ENCODE measurements around the gene ANKRD13C.

Gene ANKRD13C

DNA sequence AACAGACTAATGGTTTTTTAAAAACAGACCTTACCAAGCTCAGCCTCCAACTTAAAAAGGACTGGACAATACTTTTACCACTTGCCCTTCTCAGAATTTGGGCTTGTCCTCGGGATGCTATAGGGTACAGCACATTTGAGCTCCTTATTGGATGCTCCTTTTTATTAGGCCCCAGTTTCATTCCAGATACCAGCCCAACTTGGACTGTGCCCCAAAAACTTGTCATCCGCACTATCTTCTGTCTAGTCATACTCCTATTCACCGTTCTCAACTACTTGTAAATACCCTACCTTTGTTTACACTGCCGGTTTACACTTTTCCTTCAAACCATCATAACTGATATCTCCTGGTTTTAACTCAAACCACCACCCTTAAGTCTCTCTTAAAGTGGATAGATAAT, 17.9 kb upstream of the ANKRD13C start:
- no peak for TF ChIP-seq FOXP2 (optimal IDR thresholded peaks at IDR 0.05; ENCODE audit: borderline replicate concordance, extremely low read depth, extremely low read length, insufficient read depth)
- TF ChIP-seq, protein P1, sequence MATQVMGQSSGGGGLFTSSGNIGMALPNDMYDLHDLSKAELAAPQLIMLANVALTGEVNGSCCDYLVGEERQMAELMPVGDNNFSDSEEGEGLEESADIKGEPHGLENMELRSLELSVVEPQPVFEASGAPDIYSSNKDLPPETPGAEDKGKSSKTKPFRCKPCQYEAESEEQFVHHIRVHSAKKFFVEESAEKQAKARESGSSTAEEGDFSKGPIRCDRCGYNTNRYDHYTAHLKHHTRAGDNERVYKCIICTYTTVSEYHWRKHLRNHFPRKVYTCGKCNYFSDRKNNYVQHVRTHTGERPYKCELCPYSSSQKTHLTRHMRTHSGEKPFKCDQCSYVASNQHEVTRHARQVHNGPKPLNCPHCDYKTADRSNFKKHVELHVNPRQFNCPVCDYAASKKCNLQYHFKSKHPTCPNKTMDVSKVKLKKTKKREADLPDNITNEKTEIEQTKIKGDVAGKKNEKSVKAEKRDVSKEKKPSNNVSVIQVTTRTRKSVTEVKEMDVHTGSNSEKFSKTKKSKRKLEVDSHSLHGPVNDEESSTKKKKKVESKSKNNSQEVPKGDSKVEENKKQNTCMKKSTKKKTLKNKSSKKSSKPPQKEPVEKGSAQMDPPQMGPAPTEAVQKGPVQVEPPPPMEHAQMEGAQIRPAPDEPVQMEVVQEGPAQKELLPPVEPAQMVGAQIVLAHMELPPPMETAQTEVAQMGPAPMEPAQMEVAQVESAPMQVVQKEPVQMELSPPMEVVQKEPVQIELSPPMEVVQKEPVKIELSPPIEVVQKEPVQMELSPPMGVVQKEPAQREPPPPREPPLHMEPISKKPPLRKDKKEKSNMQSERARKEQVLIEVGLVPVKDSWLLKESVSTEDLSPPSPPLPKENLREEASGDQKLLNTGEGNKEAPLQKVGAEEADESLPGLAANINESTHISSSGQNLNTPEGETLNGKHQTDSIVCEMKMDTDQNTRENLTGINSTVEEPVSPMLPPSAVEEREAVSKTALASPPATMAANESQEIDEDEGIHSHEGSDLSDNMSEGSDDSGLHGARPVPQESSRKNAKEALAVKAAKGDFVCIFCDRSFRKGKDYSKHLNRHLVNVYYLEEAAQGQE (IDR thresholded peaks at IDR 0.05; ENCODE audit: insufficient read depth in 1 of 2, low read depth in 2 of 2, low read length in 2 of 2), result no peak
- no peak for TF ChIP-seq TAF1 (IDR thresholded peaks at IDR 0.05; ENCODE audit: borderline replicate concordance, insufficient read depth, low read length)
- no peak for TF ChIP-seq SIN3A (IDR thresholded peaks at IDR 0.05; ENCODE audit: borderline replicate concordance, insufficient read depth, low read length)
- TF ChIP-seq POLR2AphosphoS5 (IDR thresholded peaks at IDR 0.05; ENCODE audit: low read depth, low read length), result no peak

DNA sequence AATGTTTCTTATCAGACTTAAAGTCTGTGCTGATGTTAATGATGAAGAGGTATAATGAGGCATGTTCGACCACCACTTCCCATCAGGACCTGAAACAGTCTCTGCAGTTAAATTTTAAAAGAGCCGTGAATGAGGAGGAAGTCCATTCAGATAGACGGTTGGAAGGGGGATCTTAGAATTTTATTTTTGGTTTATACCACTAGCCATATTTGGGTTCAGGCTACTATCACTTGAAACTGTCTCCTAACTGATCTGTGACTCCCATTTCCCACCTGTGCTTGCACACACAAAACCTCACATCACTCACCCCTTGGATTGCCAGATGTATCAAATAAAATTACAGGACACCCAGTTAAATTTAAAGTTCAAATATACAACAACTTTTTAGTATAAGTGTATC, 9.9 kb upstream of the ANKRD13C start:
- TF ChIP-seq FOXP2 (optimal IDR thresholded peaks at IDR 0.05; ENCODE audit: borderline replicate concordance, extremely low read depth, extremely low read length, insufficient read depth), result no peak
- no peak for TF ChIP-seq TAF1 (IDR thresholded peaks at IDR 0.05; ENCODE audit: borderline replicate concordance, insufficient read depth, low read length)
- TF ChIP-seq, protein P1 (IDR thresholded peaks at IDR 0.05; ENCODE audit: insufficient read depth in 1 of 2, low read depth in 2 of 2, low read length in 2 of 2), result no peak
- TF ChIP-seq POLR2AphosphoS5 (IDR thresholded peaks at IDR 0.05; ENCODE audit: low read depth, low read length), result no peak
- TF ChIP-seq SIN3A (IDR thresholded peaks at IDR 0.05; ENCODE audit: borderline replicate concordance, insufficient read depth, low read length), result no peak

DNA sequence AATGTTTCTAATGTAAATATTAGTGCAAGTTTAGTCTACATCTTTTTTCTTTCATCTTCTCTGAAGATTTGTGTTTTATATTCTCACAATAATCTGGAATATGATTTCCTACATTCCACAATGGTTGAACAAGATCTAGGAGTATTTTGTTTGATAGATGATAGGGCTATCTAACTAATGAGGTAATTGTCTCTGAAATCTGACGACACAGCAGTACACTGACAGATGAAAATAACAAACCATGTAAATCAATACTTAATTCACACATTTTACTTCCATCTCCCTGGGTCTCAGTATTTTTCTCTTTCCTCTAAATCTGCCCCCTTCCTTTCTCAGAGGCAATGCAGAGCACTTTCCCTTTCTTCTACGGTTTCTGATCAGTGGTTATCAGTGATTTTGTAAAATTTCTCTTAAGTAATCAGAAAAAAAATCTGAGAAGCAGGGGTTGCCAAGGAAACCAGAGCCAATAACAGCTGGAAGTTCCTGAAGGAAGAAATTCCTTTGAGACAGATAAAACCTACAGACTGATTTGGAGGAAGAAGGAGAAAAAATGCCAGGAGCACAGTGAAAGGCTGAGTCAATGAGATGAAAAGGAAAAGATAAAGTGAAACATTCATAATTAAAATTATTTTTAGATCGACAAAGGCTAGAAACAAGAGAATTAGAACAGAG, 7.3 kb upstream of the ANKRD13C start:
- no peak for TF ChIP-seq POLR2AphosphoS5 (IDR thresholded peaks at IDR 0.05; ENCODE audit: low read depth, low read length)
- TF ChIP-seq, protein P1 (IDR thresholded peaks at IDR 0.05; ENCODE audit: insufficient read depth in 1 of 2, low read depth in 2 of 2, low read length in 2 of 2), result no peak
- no peak for TF ChIP-seq FOXP2 (optimal IDR thresholded peaks at IDR 0.05; ENCODE audit: borderline replicate concordance, extremely low read depth, extremely low read length, insufficient read depth)
- TF ChIP-seq SIN3A (IDR thresholded peaks at IDR 0.05; ENCODE audit: borderline replicate concordance, insufficient read depth, low read length), result no peak
- no peak for TF ChIP-seq TAF1 (IDR thresholded peaks at IDR 0.05; ENCODE audit: borderline replicate concordance, insufficient read depth, low read length)

DNA sequence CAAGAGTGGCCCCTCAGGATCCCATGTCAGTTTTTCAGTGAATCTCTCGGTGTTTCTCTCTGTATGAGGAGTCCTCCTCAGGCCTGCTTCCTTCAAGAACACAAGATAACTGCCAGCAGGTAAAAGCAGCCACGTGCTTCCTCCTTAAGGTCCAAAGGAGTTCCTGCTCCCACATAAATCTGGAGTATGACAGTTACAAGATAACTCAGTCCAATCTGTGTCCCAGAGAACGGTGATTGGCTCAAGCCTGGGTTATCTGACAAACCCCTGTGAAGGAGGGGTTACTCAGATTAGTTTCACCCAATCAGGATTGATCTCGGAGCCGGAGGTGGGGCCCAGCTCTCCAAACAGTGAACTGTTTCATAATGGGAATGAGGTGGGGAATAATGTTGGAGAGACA, 5.8 kb upstream of the ANKRD13C start:
- TF ChIP-seq POLR2AphosphoS5 (IDR thresholded peaks at IDR 0.05; ENCODE audit: low read depth, low read length), result no peak
- TF ChIP-seq TAF1 (IDR thresholded peaks at IDR 0.05; ENCODE audit: borderline replicate concordance, insufficient read depth, low read length), result no peak
- no peak for TF ChIP-seq FOXP2 (optimal IDR thresholded peaks at IDR 0.05; ENCODE audit: borderline replicate concordance, extremely low read depth, extremely low read length, insufficient read depth)
- TF ChIP-seq SIN3A (IDR thresholded peaks at IDR 0.05; ENCODE audit: borderline replicate concordance, insufficient read depth, low read length), result no peak
- TF ChIP-seq, protein P1 (IDR thresholded peaks at IDR 0.05; ENCODE audit: insufficient read depth in 1 of 2, low read depth in 2 of 2, low read length in 2 of 2), result no peak
